WTC11 (cell line): ENCODE measurements around the gene DLGAP3. TPM values are rescaled to one million over a fixed set of nuclear protein-coding genes. Genes with fewer than 3 reads are reported as not detected.

Experiments used
- ATAC-seq: fragments of 200-7000 bp; cut with Tn5 transposase; 2 replicates; pipeline ENCODE4 v1.10.0; 2021; ENCODE audit warnings: mild to moderate bottlenecking, moderate library complexity
- CTCF ChIA-PET: fragments of 300-600 bp; sonication (Branson Sonifier 250); formaldehyde crosslinking; loops from one replicate; lab custom pipeline; 2021; ENCODE audit warnings: antibody characterized with exemption; lab: Charles Lee
- POLR2A ChIA-PET: fragments of 350-600 bp; sonication (Branson Sonifier 250); formaldehyde crosslinking; loops from one replicate; lab custom pipeline; 2021; ENCODE audit warnings: antibody characterized with exemption; lab: Charles Lee
- DNase-seq: peaks from one replicate; pipeline ENCODE4 v3.0.0; 2021; ENCODE audit warnings: low spot score
- H3K27ac Mint-ChIP-seq: 2 replicates; pipeline ENCODE4 v1.8.0; 2021; ENCODE audit warnings: mixed read lengths
- H3K27me3 Mint-ChIP-seq: 2 replicates; pipeline ENCODE4 v1.8.0; 2021; ENCODE audit warnings: low read depth, mild to moderate bottlenecking, moderate library complexity, mixed read lengths
- H3K36me3 Mint-ChIP-seq: 2 replicates; pipeline ENCODE4 v1.8.0; 2021; ENCODE audit warnings: mixed read lengths
- H3K4me1 Mint-ChIP-seq: 2 replicates; pipeline ENCODE4 v1.8.0; 2022; ENCODE audit warnings: mixed read lengths
- H3K4me3 Mint-ChIP-seq: 2 replicates; pipeline ENCODE4 v1.8.0; 2021; ENCODE audit warnings: mild to moderate bottlenecking, moderate library complexity, mixed read lengths
- H3K9me3 Mint-ChIP-seq: 2 replicates; pipeline ENCODE4 v1.8.0; 2021; ENCODE audit warnings: mixed read lengths
- CREB1 ChIP-seq: sonication (generic); formaldehyde crosslinking; IDR thresholded peaks from 2 replicates; pipeline ENCODE4 v1.8.0; 2023; ENCODE audit warnings: mild to moderate bottlenecking, missing genetic modification reagents
- ESRRA ChIP-seq: sonication (generic); formaldehyde crosslinking; IDR thresholded peaks from 2 replicates; pipeline ENCODE4 v1.8.1; 2022; ENCODE audit warnings: mild to moderate bottlenecking, missing genetic modification reagents, borderline replicate concordance
- FOXP1 ChIP-seq: sonication (generic); formaldehyde crosslinking; IDR thresholded peaks from 2 replicates; pipeline ENCODE4 v1.8.0; 2022; ENCODE audit warnings: missing genetic modification reagents, mild to moderate bottlenecking, moderate library complexity, borderline replicate concordance
- KAT7 ChIP-seq: sonication (generic); formaldehyde crosslinking; IDR thresholded peaks from 2 replicates; pipeline ENCODE4 v1.8.1; 2023; ENCODE audit warnings: missing genetic modification reagents, mild to moderate bottlenecking, borderline replicate concordance
- MXD4 ChIP-seq: fragments of 250-450 bp; sonication (Bioruptor Pico); IDR thresholded peaks from 2 replicates; pipeline ENCODE4 v1.8.0; 2021; ENCODE audit warnings: mild to moderate bottlenecking, moderate library complexity, borderline replicate concordance
- MYBL2 ChIP-seq: sonication (generic); formaldehyde crosslinking; IDR thresholded peaks from 2 replicates; pipeline ENCODE4 v1.8.1; 2023; ENCODE audit warnings: mild to moderate bottlenecking, moderate library complexity, missing genetic modification reagents
- PREB ChIP-seq: sonication (generic); formaldehyde crosslinking; IDR thresholded peaks from 2 replicates; pipeline ENCODE4 v1.8.1; 2022; ENCODE audit warnings: mild to moderate bottlenecking, missing genetic modification reagents, moderate library complexity, borderline replicate concordance
- RORB ChIP-seq: fragments of 250-450 bp; sonication (Bioruptor Pico); IDR thresholded peaks from 2 replicates; pipeline ENCODE4 v1.9.0; 2021; ENCODE audit warnings: mild to moderate bottlenecking
- TEAD4 ChIP-seq: sonication (generic); formaldehyde crosslinking; IDR thresholded peaks from 2 replicates; pipeline ENCODE4 v1.8.0; 2022; ENCODE audit warnings: mild to moderate bottlenecking, missing genetic modification reagents
- ZSCAN18 ChIP-seq: fragments of 250-450 bp; sonication (Bioruptor Pico); IDR thresholded peaks from 2 replicates; pipeline ENCODE4 v2.1.2; 2022; ENCODE audit warnings: mild to moderate bottlenecking, moderate library complexity
- total RNA-seq: library from RNA; stranded (reverse); gene quantifications from 3 replicates; pipeline ENCODE4 v1.2.3, GENCODE V29; 2021
- TF ChIP-seq, protein P1 (sequence below): sonication (generic); formaldehyde crosslinking; IDR thresholded peaks from 2 replicates; pipeline ENCODE4 v1.8.0; 2023; ENCODE audit warnings: missing genetic modification reagents, mild to moderate bottlenecking, borderline replicate concordance
- TF ChIP-seq, protein P2 (sequence below): sonication (generic); formaldehyde crosslinking; IDR thresholded peaks from 2 replicates; pipeline ENCODE4 v1.8.1; 2023; ENCODE audit warnings: mild to moderate bottlenecking, missing genetic modification reagents, borderline replicate concordance
- TF ChIP-seq, protein P3 (sequence below): sonication (generic); formaldehyde crosslinking; IDR thresholded peaks from 2 replicates; pipeline ENCODE4 v1.8.1; 2023; ENCODE audit warnings: mild to moderate bottlenecking, moderate library complexity, missing genetic modification reagents
- TF ChIP-seq, protein P4 (sequence below): sonication (generic); formaldehyde crosslinking; IDR thresholded peaks from 2 replicates; pipeline ENCODE4 v1.8.0; 2022; ENCODE audit warnings: mild to moderate bottlenecking, missing genetic modification reagents
- TF ChIP-seq, protein P5 (sequence below): sonication (generic); formaldehyde crosslinking; IDR thresholded peaks from 2 replicates; pipeline ENCODE4 v1.8.1; 2023; ENCODE audit warnings: mild to moderate bottlenecking, missing genetic modification reagents, moderate library complexity
- TF ChIP-seq, protein P6 (sequence below): sonication (generic); formaldehyde crosslinking; IDR thresholded peaks from 2 replicates; pipeline ENCODE4 v1.8.1; 2023; ENCODE audit warnings: mild to moderate bottlenecking, missing genetic modification reagents, moderate library complexity
- TF ChIP-seq, protein P7 (sequence below): sonication (generic); formaldehyde crosslinking; IDR thresholded peaks from 2 replicates; pipeline ENCODE4 v1.8.1; 2023; ENCODE audit warnings: mild to moderate bottlenecking, missing genetic modification reagents

The DLGAP3 gene
- total RNA-seq, 1 experiment from 2014 or later: 11.3 TPM

- CTCF ChIA-PET: interaction anchor here (1.1 to 2.3 kb wide), 3 partner anchors 9 to 123 kb away, joined by 4 to 8 read pairs (median 5); partner anchors contain the start of gene TMEM35B
- TF ChIP-seq, protein P1, sequence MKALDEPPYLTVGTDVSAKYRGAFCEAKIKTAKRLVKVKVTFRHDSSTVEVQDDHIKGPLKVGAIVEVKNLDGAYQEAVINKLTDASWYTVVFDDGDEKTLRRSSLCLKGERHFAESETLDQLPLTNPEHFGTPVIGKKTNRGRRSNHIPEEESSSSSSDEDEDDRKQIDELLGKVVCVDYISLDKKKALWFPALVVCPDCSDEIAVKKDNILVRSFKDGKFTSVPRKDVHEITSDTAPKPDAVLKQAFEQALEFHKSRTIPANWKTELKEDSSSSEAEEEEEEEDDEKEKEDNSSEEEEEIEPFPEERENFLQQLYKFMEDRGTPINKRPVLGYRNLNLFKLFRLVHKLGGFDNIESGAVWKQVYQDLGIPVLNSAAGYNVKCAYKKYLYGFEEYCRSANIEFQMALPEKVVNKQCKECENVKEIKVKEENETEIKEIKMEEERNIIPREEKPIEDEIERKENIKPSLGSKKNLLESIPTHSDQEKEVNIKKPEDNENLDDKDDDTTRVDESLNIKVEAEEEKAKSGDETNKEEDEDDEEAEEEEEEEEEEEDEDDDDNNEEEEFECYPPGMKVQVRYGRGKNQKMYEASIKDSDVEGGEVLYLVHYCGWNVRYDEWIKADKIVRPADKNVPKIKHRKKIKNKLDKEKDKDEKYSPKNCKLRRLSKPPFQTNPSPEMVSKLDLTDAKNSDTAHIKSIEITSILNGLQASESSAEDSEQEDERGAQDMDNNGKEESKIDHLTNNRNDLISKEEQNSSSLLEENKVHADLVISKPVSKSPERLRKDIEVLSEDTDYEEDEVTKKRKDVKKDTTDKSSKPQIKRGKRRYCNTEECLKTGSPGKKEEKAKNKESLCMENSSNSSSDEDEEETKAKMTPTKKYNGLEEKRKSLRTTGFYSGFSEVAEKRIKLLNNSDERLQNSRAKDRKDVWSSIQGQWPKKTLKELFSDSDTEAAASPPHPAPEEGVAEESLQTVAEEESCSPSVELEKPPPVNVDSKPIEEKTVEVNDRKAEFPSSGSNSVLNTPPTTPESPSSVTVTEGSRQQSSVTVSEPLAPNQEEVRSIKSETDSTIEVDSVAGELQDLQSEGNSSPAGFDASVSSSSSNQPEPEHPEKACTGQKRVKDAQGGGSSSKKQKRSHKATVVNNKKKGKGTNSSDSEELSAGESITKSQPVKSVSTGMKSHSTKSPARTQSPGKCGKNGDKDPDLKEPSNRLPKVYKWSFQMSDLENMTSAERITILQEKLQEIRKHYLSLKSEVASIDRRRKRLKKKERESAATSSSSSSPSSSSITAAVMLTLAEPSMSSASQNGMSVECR (CRISPR knock-in tag): no peak
- TF ChIP-seq FOXP1 (CRISPR knock-in tag) (no peak), RORB (CRISPR knock-in tag) (no peak), MYBL2 (CRISPR knock-in tag) (no peak), ZSCAN18 (CRISPR knock-in tag) (no peak), TEAD4 (CRISPR knock-in tag) (no peak), KAT7 (CRISPR knock-in tag) (no peak), CREB1 (CRISPR knock-in tag) (no peak), ESRRA (CRISPR knock-in tag) (no peak), PREB (CRISPR knock-in tag) (no peak), MXD4 (CRISPR knock-in tag) (no peak)
- TF ChIP-seq, protein P2, sequence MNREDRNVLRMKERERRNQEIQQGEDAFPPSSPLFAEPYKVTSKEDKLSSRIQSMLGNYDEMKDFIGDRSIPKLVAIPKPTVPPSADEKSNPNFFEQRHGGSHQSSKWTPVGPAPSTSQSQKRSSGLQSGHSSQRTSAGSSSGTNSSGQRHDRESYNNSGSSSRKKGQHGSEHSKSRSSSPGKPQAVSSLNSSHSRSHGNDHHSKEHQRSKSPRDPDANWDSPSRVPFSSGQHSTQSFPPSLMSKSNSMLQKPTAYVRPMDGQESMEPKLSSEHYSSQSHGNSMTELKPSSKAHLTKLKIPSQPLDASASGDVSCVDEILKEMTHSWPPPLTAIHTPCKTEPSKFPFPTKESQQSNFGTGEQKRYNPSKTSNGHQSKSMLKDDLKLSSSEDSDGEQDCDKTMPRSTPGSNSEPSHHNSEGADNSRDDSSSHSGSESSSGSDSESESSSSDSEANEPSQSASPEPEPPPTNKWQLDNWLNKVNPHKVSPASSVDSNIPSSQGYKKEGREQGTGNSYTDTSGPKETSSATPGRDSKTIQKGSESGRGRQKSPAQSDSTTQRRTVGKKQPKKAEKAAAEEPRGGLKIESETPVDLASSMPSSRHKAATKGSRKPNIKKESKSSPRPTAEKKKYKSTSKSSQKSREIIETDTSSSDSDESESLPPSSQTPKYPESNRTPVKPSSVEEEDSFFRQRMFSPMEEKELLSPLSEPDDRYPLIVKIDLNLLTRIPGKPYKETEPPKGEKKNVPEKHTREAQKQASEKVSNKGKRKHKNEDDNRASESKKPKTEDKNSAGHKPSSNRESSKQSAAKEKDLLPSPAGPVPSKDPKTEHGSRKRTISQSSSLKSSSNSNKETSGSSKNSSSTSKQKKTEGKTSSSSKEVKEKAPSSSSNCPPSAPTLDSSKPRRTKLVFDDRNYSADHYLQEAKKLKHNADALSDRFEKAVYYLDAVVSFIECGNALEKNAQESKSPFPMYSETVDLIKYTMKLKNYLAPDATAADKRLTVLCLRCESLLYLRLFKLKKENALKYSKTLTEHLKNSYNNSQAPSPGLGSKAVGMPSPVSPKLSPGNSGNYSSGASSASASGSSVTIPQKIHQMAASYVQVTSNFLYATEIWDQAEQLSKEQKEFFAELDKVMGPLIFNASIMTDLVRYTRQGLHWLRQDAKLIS (CRISPR knock-in tag): no peak
- TF ChIP-seq, protein P3, sequence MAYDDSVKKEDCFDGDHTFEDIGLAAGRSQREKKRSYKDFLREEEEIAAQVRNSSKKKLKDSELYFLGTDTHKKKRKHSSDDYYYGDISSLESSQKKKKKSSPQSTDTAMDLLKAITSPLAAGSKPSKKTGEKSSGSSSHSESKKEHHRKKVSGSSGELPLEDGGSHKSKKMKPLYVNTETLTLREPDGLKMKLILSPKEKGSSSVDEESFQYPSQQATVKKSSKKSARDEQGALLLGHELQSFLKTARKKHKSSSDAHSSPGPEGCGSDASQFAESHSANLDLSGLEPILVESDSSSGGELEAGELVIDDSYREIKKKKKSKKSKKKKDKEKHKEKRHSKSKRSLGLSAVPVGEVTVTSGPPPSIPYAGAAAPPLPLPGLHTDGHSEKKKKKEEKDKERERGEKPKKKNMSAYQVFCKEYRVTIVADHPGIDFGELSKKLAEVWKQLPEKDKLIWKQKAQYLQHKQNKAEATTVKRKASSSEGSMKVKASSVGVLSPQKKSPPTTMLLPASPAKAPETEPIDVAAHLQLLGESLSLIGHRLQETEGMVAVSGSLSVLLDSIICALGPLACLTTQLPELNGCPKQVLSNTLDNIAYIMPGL (CRISPR knock-in tag): no peak
- TF ChIP-seq, protein P4, sequence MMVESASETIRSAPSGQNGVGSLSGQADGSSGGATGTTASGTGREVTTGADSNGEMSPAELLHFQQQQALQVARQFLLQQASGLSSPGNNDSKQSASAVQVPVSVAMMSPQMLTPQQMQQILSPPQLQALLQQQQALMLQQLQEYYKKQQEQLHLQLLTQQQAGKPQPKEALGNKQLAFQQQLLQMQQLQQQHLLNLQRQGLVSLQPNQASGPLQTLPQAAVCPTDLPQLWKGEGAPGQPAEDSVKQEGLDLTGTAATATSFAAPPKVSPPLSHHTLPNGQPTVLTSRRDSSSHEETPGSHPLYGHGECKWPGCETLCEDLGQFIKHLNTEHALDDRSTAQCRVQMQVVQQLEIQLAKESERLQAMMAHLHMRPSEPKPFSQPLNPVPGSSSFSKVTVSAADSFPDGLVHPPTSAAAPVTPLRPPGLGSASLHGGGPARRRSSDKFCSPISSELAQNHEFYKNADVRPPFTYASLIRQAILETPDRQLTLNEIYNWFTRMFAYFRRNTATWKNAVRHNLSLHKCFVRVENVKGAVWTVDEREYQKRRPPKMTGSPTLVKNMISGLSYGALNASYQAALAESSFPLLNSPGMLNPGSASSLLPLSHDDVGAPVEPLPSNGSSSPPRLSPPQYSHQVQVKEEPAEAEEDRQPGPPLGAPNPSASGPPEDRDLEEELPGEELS (CRISPR knock-in tag): no peak
- TF ChIP-seq, protein P5, sequence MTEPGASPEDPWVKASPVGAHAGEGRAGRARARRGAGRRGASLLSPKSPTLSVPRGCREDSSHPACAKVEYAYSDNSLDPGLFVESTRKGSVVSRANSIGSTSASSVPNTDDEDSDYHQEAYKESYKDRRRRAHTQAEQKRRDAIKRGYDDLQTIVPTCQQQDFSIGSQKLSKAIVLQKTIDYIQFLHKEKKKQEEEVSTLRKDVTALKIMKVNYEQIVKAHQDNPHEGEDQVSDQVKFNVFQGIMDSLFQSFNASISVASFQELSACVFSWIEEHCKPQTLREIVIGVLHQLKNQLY (CRISPR knock-in tag): no peak
- TF ChIP-seq, protein P6, sequence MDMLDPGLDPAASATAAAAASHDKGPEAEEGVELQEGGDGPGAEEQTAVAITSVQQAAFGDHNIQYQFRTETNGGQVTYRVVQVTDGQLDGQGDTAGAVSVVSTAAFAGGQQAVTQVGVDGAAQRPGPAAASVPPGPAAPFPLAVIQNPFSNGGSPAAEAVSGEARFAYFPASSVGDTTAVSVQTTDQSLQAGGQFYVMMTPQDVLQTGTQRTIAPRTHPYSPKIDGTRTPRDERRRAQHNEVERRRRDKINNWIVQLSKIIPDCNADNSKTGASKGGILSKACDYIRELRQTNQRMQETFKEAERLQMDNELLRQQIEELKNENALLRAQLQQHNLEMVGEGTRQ (CRISPR knock-in tag): no peak
- TF ChIP-seq, protein P7, sequence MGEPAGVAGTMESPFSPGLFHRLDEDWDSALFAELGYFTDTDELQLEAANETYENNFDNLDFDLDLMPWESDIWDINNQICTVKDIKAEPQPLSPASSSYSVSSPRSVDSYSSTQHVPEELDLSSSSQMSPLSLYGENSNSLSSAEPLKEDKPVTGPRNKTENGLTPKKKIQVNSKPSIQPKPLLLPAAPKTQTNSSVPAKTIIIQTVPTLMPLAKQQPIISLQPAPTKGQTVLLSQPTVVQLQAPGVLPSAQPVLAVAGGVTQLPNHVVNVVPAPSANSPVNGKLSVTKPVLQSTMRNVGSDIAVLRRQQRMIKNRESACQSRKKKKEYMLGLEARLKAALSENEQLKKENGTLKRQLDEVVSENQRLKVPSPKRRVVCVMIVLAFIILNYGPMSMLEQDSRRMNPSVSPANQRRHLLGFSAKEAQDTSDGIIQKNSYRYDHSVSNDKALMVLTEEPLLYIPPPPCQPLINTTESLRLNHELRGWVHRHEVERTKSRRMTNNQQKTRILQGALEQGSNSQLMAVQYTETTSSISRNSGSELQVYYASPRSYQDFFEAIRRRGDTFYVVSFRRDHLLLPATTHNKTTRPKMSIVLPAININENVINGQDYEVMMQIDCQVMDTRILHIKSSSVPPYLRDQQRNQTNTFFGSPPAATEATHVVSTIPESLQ (CRISPR knock-in tag): no peak
- TF ChIP-seq, all 79 proteins: peak for 0
- Mint-ChIP-seq H3K27ac (no peak overlapping the region; the same call in 1 of the 2 replicates), H3K4me3 (no peak overlapping the region), H3K9me3 (no peaks in the 10 kb centered on the region), H3K27me3 (peaks cover 3% of the 10 kb centered on the region; the same call in 1 of the 2 replicates), H3K4me1 (peaks cover 20% of the 10 kb centered on the region), H3K36me3 (no peaks in the 10 kb centered on the region)
- ATAC-seq (no peak), DNase-seq (no peak)
- POLR2A ChIA-PET: no interaction called here
Observed at GRCh38 chr1:34975771-34976170, 46.3 kb upstream of the DLGAP3 start.
